ENCODE measurements around the gene NEIL3. TPM values are rescaled to one million over a fixed set of nuclear protein-coding genes. Genes with fewer than 3 reads are reported as not detected.

NEIL3 gene
- total and polyA plus RNA-seq, 11 donors = 0.04 to 1.7 (median 0.19) TPM; not detected in 6

DNA sequence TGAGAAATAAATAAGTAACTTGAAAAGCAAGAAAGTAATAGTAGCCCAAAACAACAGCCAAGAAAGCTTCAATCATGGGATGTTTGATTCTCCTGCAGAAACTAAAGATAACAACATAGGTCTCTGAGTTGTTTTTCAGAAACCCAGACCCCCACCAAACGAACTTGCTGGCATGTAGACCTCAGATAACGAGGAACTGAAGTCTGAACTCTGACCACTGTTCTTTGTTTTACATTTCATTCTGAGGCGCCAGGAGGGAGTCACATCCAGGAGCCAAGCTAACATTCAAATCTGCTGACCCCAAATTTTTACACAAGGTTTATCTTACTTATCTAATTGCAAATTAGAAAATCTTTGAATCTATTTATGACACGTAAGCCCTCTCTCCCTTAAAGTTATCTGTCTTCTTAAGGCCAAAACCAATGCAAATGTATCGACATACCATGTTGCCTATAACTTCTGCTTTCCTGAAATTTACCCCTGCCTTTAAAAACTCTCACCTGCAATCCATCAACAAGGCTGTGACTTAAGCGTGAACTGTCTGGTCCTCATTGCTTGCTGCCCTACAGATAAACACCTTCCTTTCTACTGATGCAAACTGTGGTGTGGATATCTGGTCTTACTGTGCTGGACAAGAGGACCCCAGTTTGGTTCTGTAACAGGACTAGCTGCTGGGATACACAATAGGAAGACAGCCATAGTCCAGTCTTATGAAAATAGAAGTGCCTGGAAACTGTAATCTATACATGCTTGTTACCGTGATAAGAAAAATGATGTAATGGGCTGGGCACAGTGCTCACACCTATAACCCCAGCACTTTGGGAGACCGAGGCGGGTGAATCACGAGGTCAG lies 37.5 kb upstream of the NEIL3 start:
- peaks cover 0 to 5% (median 0%) of the 10 kb centered on the region in 12 donors for H3K9me3 ChIP-seq
- H3K4me3 ChIP-seq = no peak overlapping the region
- TF ChIP-seq POLR2A (IDR thresholded peaks at IDR 0.05) = no peak
- TF ChIP-seq, protein P1, sequence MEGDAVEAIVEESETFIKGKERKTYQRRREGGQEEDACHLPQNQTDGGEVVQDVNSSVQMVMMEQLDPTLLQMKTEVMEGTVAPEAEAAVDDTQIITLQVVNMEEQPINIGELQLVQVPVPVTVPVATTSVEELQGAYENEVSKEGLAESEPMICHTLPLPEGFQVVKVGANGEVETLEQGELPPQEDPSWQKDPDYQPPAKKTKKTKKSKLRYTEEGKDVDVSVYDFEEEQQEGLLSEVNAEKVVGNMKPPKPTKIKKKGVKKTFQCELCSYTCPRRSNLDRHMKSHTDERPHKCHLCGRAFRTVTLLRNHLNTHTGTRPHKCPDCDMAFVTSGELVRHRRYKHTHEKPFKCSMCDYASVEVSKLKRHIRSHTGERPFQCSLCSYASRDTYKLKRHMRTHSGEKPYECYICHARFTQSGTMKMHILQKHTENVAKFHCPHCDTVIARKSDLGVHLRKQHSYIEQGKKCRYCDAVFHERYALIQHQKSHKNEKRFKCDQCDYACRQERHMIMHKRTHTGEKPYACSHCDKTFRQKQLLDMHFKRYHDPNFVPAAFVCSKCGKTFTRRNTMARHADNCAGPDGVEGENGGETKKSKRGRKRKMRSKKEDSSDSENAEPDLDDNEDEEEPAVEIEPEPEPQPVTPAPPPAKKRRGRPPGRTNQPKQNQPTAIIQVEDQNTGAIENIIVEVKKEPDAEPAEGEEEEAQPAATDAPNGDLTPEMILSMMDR (IDR thresholded peaks at IDR 0.05) = no peak
- ATAC-seq = no peak
- 53 to 70% (median 66%) methylated on average over 10 of the region's 10 CpGs for WGBS, 4 donors
- intact Hi-C loops (cut with DNase I) = no loop called here
- H3K36me3 ChIP-seq = no peaks in the 10 kb centered on the region
- H3K27me3 ChIP-seq = no peaks in the 10 kb centered on the region
- H3K4me1 ChIP-seq = peaks cover 0 to 3% (median 0%) of the 10 kb centered on the region in 12 donors
- no peak for DNase-seq
- H3K27ac ChIP-seq = no peak overlapping the region

DNA sequence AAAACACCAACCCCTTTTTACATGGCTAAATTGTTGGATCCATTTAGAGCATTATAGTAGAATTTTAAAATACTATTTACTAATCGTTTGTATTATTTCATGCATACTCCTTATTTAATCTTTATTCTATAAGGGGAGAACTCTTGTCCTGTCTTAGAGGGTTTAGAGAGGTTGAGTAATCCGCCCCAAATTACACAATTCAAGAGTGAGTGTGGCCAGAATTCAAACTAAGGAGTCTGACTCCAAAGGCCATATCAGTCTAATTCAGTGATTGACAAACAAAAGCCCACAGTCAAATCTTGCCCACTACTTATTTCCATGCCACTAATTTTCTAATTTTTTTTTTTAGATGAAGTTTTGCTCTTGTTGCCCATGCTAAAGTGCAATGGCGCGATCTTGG lies 33.7 kb upstream of the NEIL3 start:
- peaks cover 0 to under 1% (median 0%) of the 10 kb centered on the region in 12 donors for H3K4me1 ChIP-seq
- no peaks in the 10 kb centered on the region for H3K27me3 ChIP-seq
- TF ChIP-seq, protein P1 (IDR thresholded peaks at IDR 0.05) = no peak
- intact Hi-C loops (cut with DNase I) = no loop called here
- H3K36me3 ChIP-seq = no peaks in the 10 kb centered on the region
- H3K9me3 ChIP-seq = peaks cover 0 to 5% (median 0%) of the 10 kb centered on the region in 12 donors
- H3K4me3 ChIP-seq = no peak overlapping the region
- no peak for DNase-seq
- ATAC-seq = no peak
- H3K27ac ChIP-seq = no peak overlapping the region
- 69 to 71% (median 70%) methylated on average over 4 of the region's 4 CpGs for WGBS, 4 donors

DNA sequence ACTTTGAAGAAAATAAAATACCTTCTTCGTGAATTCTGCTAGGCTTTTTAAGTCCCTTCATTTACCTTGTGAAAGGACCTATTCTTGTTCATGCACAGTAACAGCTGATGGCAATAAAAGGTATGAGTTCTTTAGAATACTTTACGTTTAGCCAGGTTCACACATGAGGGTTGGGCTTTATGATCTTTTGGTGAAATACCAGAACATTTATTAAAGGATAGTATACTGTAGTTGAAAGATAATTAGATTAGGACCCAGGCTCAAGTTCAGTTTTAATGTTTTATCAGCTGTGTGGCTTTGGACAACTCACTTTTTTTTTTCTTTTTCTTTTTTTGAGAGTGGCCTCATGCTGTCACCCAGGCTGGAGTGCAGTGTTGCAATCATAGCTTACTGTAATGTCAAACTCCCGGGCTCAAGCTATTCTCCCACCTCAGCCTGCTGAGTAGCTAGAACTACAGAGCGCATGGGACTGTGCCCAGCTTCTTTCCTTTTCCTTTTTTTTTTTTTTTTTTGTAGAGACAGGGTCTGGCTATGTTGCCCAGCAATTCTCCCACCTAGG lies 28.2 kb upstream of the NEIL3 start:
- Histone ChIP-seq H3K4me1 (peaks cover 0 to 8% (median 0%) of the 10 kb centered on the region in 12 donors), H3K4me3 (no peak overlapping the region), H3K9me3 (no peaks in the 10 kb centered on the region), H3K36me3 (no peaks in the 10 kb centered on the region), H3K27me3 (no peaks in the 10 kb centered on the region), H3K27ac (no peak overlapping the region)
- intact Hi-C loops (cut with DNase I) = no loop called here
- ATAC-seq (peak in 1 of 4 donors; percentile 20), DNase-seq (no peak)
- 65 to 77% (median 70%) methylated on average over 4 of the region's 4 CpGs for WGBS, 4 donors
- TF ChIP-seq POLR2A (IDR thresholded peaks at IDR 0.05) = no peak
- TF ChIP-seq, protein P1 (IDR thresholded peaks at IDR 0.05) = no peak

DNA sequence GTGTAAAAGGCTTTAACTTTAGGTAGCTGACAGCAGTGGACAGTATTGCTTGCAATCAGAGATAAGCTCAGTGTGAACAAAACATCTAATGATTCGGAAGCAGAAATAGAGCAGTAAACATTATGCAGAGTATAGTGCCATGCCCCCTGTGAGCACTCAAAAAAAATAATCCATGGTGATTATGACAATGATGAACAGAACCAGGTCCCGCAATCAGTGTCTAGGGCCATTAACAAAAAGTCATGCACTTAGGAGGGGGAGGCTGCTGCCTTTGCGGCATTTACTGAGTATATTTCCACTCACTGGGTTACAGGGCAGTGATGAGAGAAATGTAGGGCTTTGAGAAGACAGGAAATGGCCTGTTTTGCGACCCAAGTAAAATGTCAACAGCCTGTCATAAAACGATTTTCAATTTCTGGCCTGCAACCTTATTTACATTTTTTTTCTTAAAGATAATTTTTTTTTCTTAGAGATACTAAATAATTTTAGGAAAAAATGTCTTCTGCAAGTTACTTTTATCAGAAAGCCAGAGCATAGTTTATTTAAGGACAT lies 27.3 kb upstream of the NEIL3 start:
- DNase-seq = no peak
- 42 to 70% (median 56%) methylated on average over 5 of the region's 5 CpGs for WGBS, 4 donors
- Histone ChIP-seq H3K4me3 (no peak overlapping the region), H3K27ac (no peak overlapping the region), H3K9me3 (no peaks in the 10 kb centered on the region), H3K36me3 (no peaks in the 10 kb centered on the region), H3K4me1 (peaks cover 0 to 8% (median 0%) of the 10 kb centered on the region in 12 donors), H3K27me3 (no peaks in the 10 kb centered on the region)
- intact Hi-C loops (cut with DNase I) = no loop called here
- TF ChIP-seq, protein P1 (IDR thresholded peaks at IDR 0.05) = no peak
- no peak for TF ChIP-seq POLR2A (IDR thresholded peaks at IDR 0.05)
- no peak for ATAC-seq
